H1 (cell line): ENCODE measurements around the gene NCAM1. TPM values are rescaled to one million over a fixed set of nuclear protein-coding genes. Genes with fewer than 3 reads are reported as not detected.

ENCODE experiments used
- CTCF ChIA-PET: fragments of 300-600 bp; sonication (Branson Sonifier 250); formaldehyde crosslinking; loops from one replicate; lab custom pipeline; 2021; ENCODE audit not compliant: partially characterized antibody; lab: Charles Lee
- POLR2A ChIA-PET: fragments of 300-600 bp; sonication (Branson Sonifier 250); formaldehyde crosslinking; loops from one replicate; lab custom pipeline; 2021; ENCODE audit warnings: inconsistent platforms; ENCODE audit not compliant: partially characterized antibody; lab: Charles Lee
- DNase-seq, 2 experiments: peaks; one replicate each; pipeline versions ENCODE4 v3.0.0 to v3.0.0-alpha.2; 2010 to 2022; ENCODE audit warnings: low spot score in 2 of 2, low read depth in 1 of 2, mixed read lengths in 1 of 2
- FAIRE-seq: peaks from 2 replicates; lab custom pipeline; 2011; peaks lifted over from hg19 to GRCh38; lab: Jason Lieb, UNC
- H2AFZ ChIP-seq: 2 replicates; pipeline ENCODE4 v1.8.1; 2012; ENCODE audit warnings: low read length, inconsistent platforms
- H2AK5ac ChIP-seq: 2 replicates; pipeline ENCODE4 v1.6.1; 2013; ENCODE audit warnings: low read depth, low read length
- H2BK120ac ChIP-seq: replicated peaks from 2 replicates; pipeline ENCODE3; 2013; ENCODE audit warnings: low read depth, low read length, inconsistent platforms
- H2BK12ac ChIP-seq: 2 replicates; pipeline ENCODE4 v1.6.1; 2013; ENCODE audit warnings: low read depth, low read length
- H2BK15ac ChIP-seq: 2 replicates; pipeline ENCODE4 v1.6.1; 2013; ENCODE audit warnings: low read length
- H2BK20ac ChIP-seq: 2 replicates; pipeline ENCODE4 v1.6.1; 2013; ENCODE audit warnings: low read length
- H2BK5ac ChIP-seq: 2 replicates; pipeline ENCODE4 v1.6.1; 2013; ENCODE audit warnings: low read depth, low read length
- H3K14ac ChIP-seq: 2 replicates; pipeline ENCODE4 v1.6.1; 2013; ENCODE audit warnings: inconsistent platforms; ENCODE audit not compliant: insufficient read length
- H3K18ac ChIP-seq: 2 replicates; pipeline ENCODE4 v1.6.1; 2013; ENCODE audit warnings: low read length; ENCODE audit errors: extremely low read depth
- H3K23ac ChIP-seq: 2 replicates; pipeline ENCODE4 v1.6.1; 2013; ENCODE audit warnings: inconsistent platforms; ENCODE audit not compliant: insufficient read length
- H3K23me2 ChIP-seq: 2 replicates; pipeline ENCODE4 v1.6.1; 2013; ENCODE audit warnings: low read depth, low read length
- H3K27ac ChIP-seq: 2 replicates; pipeline ENCODE4 v1.6.1; 2011; ENCODE audit warnings: low read depth, low read length, inconsistent platforms
- H3K27me3 ChIP-seq, 4 experiments: replicated peaks in 1 of 4; 1 replicate in 1 of 4; 2 replicates in 3 of 4; pipeline versions ENCODE4 v1.6.1 to v1.8.1; 2011 to 2013; ENCODE audit warnings: low read length in 3 of 4, mild to moderate bottlenecking in 3 of 4, inconsistent platforms in 2 of 4, mixed read lengths in 2 of 4, moderate library complexity in 1 of 4; ENCODE audit not compliant: control insufficient read depth in 3 of 4, insufficient read depth in 3 of 4; ENCODE audit errors: extremely low read depth in 1 of 4
- H3K36me3 ChIP-seq, 4 experiments: 2 replicates each; pipeline versions ENCODE4 v1.6.1 to v1.8.1; 2011 to 2013; ENCODE audit warnings: mild to moderate bottlenecking in 4 of 4, low read length in 3 of 4, moderate library complexity in 2 of 4, control low read depth in 1 of 4, inconsistent platforms in 1 of 4; ENCODE audit not compliant: insufficient read depth in 4 of 4, control insufficient read depth in 2 of 4
- H3K4ac ChIP-seq: replicated peaks from 2 replicates; pipeline ENCODE3; 2013; ENCODE audit warnings: low read length, low read depth, mixed read lengths, inconsistent platforms; ENCODE audit not compliant: insufficient read length
- H3K4me1 ChIP-seq, 4 experiments: replicated peaks in 1 of 4; 1 replicate in 1 of 4; 2 replicates in 3 of 4; pipeline versions ENCODE4 v1.6.1 to v1.8.1; 2011 to 2013; ENCODE audit warnings: low read length in 3 of 4, inconsistent platforms in 2 of 4, mixed read lengths in 1 of 4; ENCODE audit not compliant: insufficient read depth in 4 of 4, control insufficient read depth in 3 of 4
- H3K4me2 ChIP-seq, 2 experiments: 2 replicates each; pipeline versions ENCODE4 v1.6.1 to v1.8.1; 2011 to 2013; ENCODE audit warnings: low read depth in 2 of 2, low read length in 2 of 2, control low read depth in 1 of 2, inconsistent platforms in 1 of 2, mild to moderate bottlenecking in 1 of 2; ENCODE audit not compliant: insufficient read depth in 1 of 2
- H3K4me3 ChIP-seq, 4 experiments: fragments of 200-600, 300-600 bp in 1 of 4; sonication (generic), shearing (Covaris generic), sonication (Bioruptor Twin) in 1 of 4; 2 replicates each; pipeline versions ENCODE4 v1.5.1 to v1.8.1; 2011 to 2016; ENCODE audit warnings: low read length in 4 of 4, low read depth in 3 of 4, control low read depth in 2 of 4, inconsistent platforms in 2 of 4, mild to moderate bottlenecking in 2 of 4, mixed read lengths in 1 of 4, moderate library complexity in 1 of 4; ENCODE audit not compliant: insufficient read depth in 2 of 4; ENCODE audit errors: extremely low read depth in 1 of 4
- H3K56ac ChIP-seq: replicated peaks from 2 replicates; pipeline ENCODE3; 2013; ENCODE audit warnings: low read depth, mild to moderate bottlenecking, mixed read lengths, low read length, inconsistent platforms; ENCODE audit not compliant: insufficient read length
- H3K79me1 ChIP-seq: 2 replicates; pipeline ENCODE4 v1.6.1; 2013; ENCODE audit warnings: low read depth, low read length, control low read depth
- H3K79me2 ChIP-seq, 2 experiments: 2 replicates each; pipeline versions ENCODE4 v1.6.1 to v1.8.1; 2012 to 2013; ENCODE audit warnings: low read length in 2 of 2, mild to moderate bottlenecking in 2 of 2, inconsistent platforms in 1 of 2; ENCODE audit not compliant: insufficient read depth in 2 of 2, control insufficient read depth in 1 of 2
- H3K9ac ChIP-seq, 4 experiments: replicated peaks in 1 of 4; 1 replicate in 1 of 4; 2 replicates in 3 of 4; pipeline versions ENCODE4 v1.6.1 to v1.8.1; 2011 to 2013; ENCODE audit warnings: low read depth in 3 of 4, low read length in 3 of 4, control low read depth in 2 of 4, mild to moderate bottlenecking in 2 of 4, moderate library complexity in 2 of 4, inconsistent platforms in 1 of 4; ENCODE audit errors: extremely low read depth in 1 of 4
- H3K9me3 ChIP-seq, 2 experiments: 2 replicates each; pipeline versions ENCODE4 v1.6.1 to v1.8.1; 2012 to 2013; ENCODE audit warnings: mild to moderate bottlenecking in 2 of 2, moderate library complexity in 2 of 2, control low read depth in 1 of 2, inconsistent platforms in 1 of 2, low read depth in 1 of 2, low read length in 1 of 2, mixed read lengths in 1 of 2; ENCODE audit not compliant: insufficient read depth in 2 of 2
- H4K20me1 ChIP-seq, 2 experiments: replicated peaks in 1 of 2; 2 replicates each; pipeline versions ENCODE3 to v1.8.1; 2011 to 2013; ENCODE audit warnings: inconsistent platforms in 2 of 2, low read length in 2 of 2, mild to moderate bottlenecking in 1 of 2; ENCODE audit not compliant: insufficient read depth in 2 of 2, control insufficient read depth in 1 of 2
- H4K5ac ChIP-seq: 2 replicates; pipeline ENCODE4 v1.6.1; 2013; ENCODE audit warnings: low read length, low read depth, mixed read lengths, inconsistent platforms; ENCODE audit not compliant: insufficient read length
- H4K8ac ChIP-seq: 2 replicates; pipeline ENCODE4 v1.8.0; 2013; ENCODE audit warnings: mild to moderate bottlenecking, moderate library complexity, low read length, inconsistent platforms; ENCODE audit not compliant: insufficient read depth; ENCODE audit errors: extremely low read depth
- H4K91ac ChIP-seq: replicated peaks from 2 replicates; pipeline ENCODE3; 2013; ENCODE audit warnings: low read length, mixed read lengths, inconsistent platforms; ENCODE audit not compliant: insufficient read length
- ATF3 ChIP-seq: IDR thresholded peaks from 2 replicates; pipeline ENCODE4 v1.6.1; 2011; ENCODE audit warnings: low read depth, mild to moderate bottlenecking, low read length; ENCODE audit not compliant: insufficient read depth
- CHD2 ChIP-seq: IDR thresholded peaks from 2 replicates; pipeline ENCODE4 v1.6.1; 2012; ENCODE audit warnings: low read length, improper control_type of control experiment
- HDAC2 ChIP-seq, 2 experiments: fragments of 300-600 bp in 1 of 2; sonication (generic) in 1 of 2; IDR thresholded peaks; 2 replicates each; pipeline ENCODE4 v1.6.1; 2011 to 2012; ENCODE audit warnings: low read depth in 2 of 2, low read length in 2 of 2, mild to moderate bottlenecking in 2 of 2, moderate library complexity in 2 of 2, borderline replicate concordance in 1 of 2, inconsistent platforms in 1 of 2
- SUZ12 ChIP-seq: fragments of 200-600 bp; sonication (generic); IDR thresholded peaks from 2 replicates; pipeline ENCODE4 v1.6.1; 2012; ENCODE audit warnings: mild to moderate bottlenecking, inconsistent platforms, low read length, moderate library complexity, mixed read lengths
- TAF1 ChIP-seq: IDR thresholded peaks from 2 replicates; pipeline ENCODE4 v1.6.1; 2011; ENCODE audit warnings: mild to moderate bottlenecking, low read depth, low read length
- WGBS, 2 experiments: shearing (Covaris generic) in 1 of 2; methylation state at CpG; one replicate each; pipeline versions ENCODE4 v1.1.6 to v1.1.7; 2013 to 2015; ENCODE audit warnings: low lambda C conversion rate in 2 of 2, mixed read lengths in 2 of 2, inconsistent platforms in 1 of 2, low coverage in 1 of 2, missing lambda C conversion rate in 1 of 2; ENCODE audit not compliant: insufficient replicate concordance in 2 of 2, insufficient coverage in 1 of 2, insufficient read length in 1 of 2; ENCODE audit errors: extremely low coverage in 1 of 2, missing lambda C conversion rate in 1 of 2; 5-methylcytosine and 5-hydroxymethylcytosine counted together
- polyA plus RNA-seq, 7 experiments: library from polyadenylated mRNA; depleted of rRNA in 3 of 7; stranded (reverse) in 5 of 7; unstranded in 2 of 7; fragments of >200 nt in 5 of 7; fragments of 200-250 nt in 2 of 7; gene quantifications; 1 replicate in 5 of 7; 2 replicates in 1 of 7; 4 replicates in 1 of 7; pipeline versions ENCODE4 v1.2.1 to v1.2.3, GENCODE V29; 2011 to 2013; ENCODE audit warnings: missing spikeins in 2 of 7, mixed read lengths in 2 of 7
- total RNA-seq: library from RNA; stranded (reverse); fragmentation: NEBNext Ultra II Directional; extraction: Animal tissue kit (Norgen Biotek cat#: 25700); gene quantifications from 2 replicates; pipeline ENCODE4 v1.2.1, GENCODE V29; 2021

NCAM1 gene
- total and polyA plus RNA-seq, 2 of the 8 experiments (the other 6 are each of a cell fraction or from before 2014, with no cell fraction given): 3.1 to 4.3 TPM

- ChIA-PET CTCF (interaction anchor here (0.9 to 3.4 kb wide), 5 partner anchors 10 to 698 kb away, joined by 3 to 11 read pairs (median 3); no protein-coding TSS in a partner anchor), POLR2A (no interaction called here)
- no peaks in the 10 kb centered on the region for H3K79me1 ChIP-seq
- no peaks in the 10 kb centered on the region for H3K9me3 ChIP-seq
- H3K27ac ChIP-seq: no peak overlapping the region
- H3K4me3 ChIP-seq: no peak overlapping the region
- H3K56ac ChIP-seq: no peak overlapping the region
- no peak overlapping the region for H4K5ac ChIP-seq
- FAIRE-seq (no peak), DNase-seq (no peak)
- no peaks in the 10 kb centered on the region for H3K23me2 ChIP-seq
- no peak overlapping the region for H4K8ac ChIP-seq
- H2BK15ac ChIP-seq: no peak overlapping the region
- H2AFZ ChIP-seq: no peak overlapping the region
- peaks cover 0 to 3% (median 0%) of the 10 kb centered on the region in 4 experiments; a peak in 1 of 7 replicates for H3K4me1 ChIP-seq
- H3K79me2 ChIP-seq: no peaks in the 10 kb centered on the region
- no peak overlapping the region for H3K4ac ChIP-seq
- no peak overlapping the region for H3K9ac ChIP-seq
- no peaks in the 10 kb centered on the region for H3K36me3 ChIP-seq
- 89% methylated on average over 3 of the region's 3 CpGs; no CpG with 5 or more reads in 1 of the 2 experiments for WGBS, 2 experiments
- H3K4me2 ChIP-seq: no peak overlapping the region
- H3K27me3 ChIP-seq: no peaks in the 10 kb centered on the region; a peak in 1 of 7 replicates
- no peaks in the 10 kb centered on the region for H4K20me1 ChIP-seq
- H4K91ac ChIP-seq: no peak overlapping the region
- H2AK5ac ChIP-seq: no peak overlapping the region
- H3K18ac ChIP-seq: no peak overlapping the region
- H2BK5ac ChIP-seq: no peak overlapping the region
- H2BK20ac ChIP-seq: no peak overlapping the region
- no peak overlapping the region for H3K14ac ChIP-seq
- H2BK120ac ChIP-seq: no peak overlapping the region
- no peak overlapping the region for H3K23ac ChIP-seq
- no peak overlapping the region for H2BK12ac ChIP-seq
- TF ChIP-seq ATF3 (no peak), TAF1 (no peak), HDAC2 (IDR thresholded peaks at IDR 0.05; ENCODE audit: borderline replicate concordance in 1 of 2, low read depth in 2 of 2, low read length in 2 of 2) (no peak), SUZ12 (no peak), CHD2 (no peak)
Observed at GRCh38 chr11:113286009-113286408, 324.8 kb downstream of the NCAM1 start.
